Inflammatory macrophage treated with lipopolysaccharide for 1 hour (primary cell): ENCODE results near the gene ABLIM3.

Experiments used
- DNase-seq, 2 donors: peaks; one replicate each; pipeline ENCODE4 v3.0.0-alpha.2; 2020 to 2022

ABLIM3 gene

DNA sequence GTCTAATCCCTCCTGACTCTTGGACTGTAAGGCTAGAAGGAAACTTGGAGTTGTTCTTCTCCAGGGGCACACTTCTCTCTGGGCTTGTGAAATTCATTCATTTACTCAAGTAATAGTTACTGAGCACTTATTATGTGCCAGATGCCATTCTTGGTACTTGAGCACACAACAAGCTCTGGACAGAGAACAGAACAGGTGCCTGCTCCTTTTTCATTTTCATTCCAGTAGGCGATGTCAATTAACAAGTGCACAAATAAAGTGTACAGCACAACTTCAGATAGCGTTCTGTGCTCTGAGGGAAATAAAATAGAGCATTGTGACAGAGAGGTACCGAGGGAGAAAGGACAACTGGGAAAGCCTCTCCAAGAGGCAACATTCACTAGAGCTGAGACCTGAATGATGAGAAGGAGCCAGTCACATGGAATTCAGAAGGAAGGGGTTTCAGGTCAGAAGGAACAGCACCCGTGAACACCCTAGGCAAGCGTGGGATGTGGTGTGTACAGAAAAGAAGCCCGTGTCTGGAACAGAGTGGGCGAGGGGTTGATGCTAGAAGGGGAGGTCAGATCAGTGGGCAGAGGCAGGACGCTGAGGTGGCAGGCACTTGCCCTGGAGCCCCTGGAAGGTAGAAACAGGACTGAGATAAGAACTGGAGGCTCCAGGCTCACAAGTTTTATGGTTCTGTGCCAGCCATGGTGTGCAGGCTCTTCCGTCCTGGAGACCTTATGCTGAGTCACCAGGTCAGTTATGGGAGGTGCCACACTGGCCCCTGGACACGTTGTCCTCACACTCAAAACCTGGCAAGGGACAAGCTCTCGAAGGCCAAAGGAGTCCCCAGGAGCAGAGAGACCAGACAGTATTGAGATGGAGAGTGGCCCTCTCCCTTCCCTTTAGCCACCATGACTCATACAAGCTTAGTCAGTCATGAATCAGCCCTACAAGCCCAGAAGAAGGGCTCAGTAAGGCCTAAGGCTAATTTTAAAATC, 7.2 kb upstream of the ABLIM3 start:
- DNase-seq = peak; percentile 58 to 71

GRCh38 chr5:149134778-149135500, 6.4 kb upstream of the ABLIM3 start:
- DNase-seq = no peak

- DNase-seq = peak; percentile 65 to 80
Observed at GRCh38 chr5:149135536-149136201, 5.6 kb upstream of the ABLIM3 start.

- no peak for DNase-seq
Observed at GRCh38 chr5:149138182-149138923, 2.9 kb upstream of the ABLIM3 start.

GRCh38 chr5:149140197-149141002, 893 bp upstream of the ABLIM3 start:
- DNase-seq = no peak

DNA sequence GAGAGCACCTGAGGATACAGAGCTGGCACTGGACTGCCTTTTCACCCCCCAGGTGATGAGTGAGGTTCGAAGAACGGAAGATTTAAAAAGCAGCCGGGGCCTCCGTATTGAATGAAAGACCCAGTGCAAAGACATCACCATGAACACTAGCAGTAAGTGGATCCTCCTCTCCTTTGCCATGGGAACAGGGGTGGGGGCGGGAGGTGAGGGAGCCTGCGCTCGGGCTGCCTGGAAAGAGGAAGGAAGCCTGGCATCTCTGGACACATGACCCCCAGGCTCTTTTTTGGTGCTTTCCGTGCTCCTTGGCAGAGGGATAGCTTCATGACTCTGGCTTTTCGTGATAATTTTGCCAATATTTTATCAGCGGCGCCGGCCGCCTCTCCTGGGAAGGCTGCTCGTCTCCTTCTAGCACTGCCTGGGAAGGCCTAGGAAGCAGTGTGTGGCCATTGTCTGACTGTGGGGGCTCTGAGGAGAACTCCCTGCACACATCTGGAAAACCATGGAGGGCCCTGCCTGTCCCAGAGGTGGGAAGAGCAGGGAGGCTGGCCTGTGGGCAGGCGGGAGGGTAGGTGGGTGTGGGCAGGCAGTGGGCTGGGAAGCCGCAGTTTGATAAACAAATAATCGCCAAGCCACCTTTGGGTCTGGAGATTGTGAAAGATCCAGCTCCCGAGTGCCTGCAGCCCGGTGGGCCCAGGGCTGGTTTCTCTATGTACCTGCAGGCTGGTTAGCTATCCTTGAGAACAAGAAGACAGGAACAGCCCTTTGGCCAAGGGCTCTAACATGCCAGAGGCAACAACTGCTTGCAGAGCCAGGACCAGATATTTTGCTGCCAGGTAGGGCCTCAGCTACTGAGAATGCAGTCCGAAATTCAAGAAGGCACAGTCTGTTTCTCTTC, 911 bp downstream of the ABLIM3 start:
- DNase-seq = peak; percentile 29 to 67

GRCh38 chr5:149143470-149143869, 2.2 kb downstream of the ABLIM3 start:
- DNase-seq = no peak

GRCh38 chr5:149144637-149145036, 3.3 kb downstream of the ABLIM3 start:
- no peak for DNase-seq

GRCh38 chr5:149145138-149145537, 3.8 kb downstream of the ABLIM3 start:
- no peak for DNase-seq

DNA sequence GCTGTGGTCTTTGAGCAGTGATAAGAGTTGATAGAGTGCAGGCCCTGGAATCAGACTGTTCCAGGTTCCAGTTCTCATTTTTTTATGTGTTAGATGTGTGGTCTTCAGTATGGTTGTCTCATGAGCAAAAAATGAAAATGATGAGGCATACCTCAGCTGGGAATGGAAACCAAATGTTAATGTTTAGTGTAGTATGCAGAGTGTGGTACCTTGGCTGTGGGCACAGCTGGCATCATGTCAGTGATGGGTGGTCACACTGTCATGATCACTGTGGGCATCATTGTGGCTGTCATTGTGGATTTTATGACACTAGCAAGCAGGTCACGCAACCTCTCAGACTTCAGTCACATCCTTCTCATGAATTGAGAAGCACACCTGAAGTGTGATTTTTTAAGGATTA, 6.4 kb downstream of the ABLIM3 start:
- no peak for DNase-seq

DNA sequence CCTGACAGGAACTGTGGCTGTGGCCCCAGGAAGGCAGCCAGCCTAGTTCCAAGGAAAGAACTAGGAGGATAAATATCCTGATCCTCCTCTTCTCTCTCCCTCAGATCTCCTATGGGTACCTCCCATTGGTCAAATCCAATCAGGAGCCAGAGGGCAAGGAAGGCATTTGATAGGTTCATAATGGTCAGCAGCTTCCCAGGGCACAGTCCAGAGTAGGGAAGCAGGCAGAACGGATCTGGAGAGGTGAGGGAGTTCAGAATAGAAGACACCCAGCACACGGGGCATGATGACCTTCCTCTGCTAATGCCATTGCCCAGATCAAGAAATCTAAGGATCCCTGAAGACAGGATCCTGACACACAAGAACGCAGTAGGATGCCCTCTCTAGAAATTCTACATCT, 8.6 kb downstream of the ABLIM3 start:
- DNase-seq = no peak

- DNase-seq = no peak
Observed at GRCh38 chr5:149150457-149150856, 9.2 kb downstream of the ABLIM3 start.

DNA sequence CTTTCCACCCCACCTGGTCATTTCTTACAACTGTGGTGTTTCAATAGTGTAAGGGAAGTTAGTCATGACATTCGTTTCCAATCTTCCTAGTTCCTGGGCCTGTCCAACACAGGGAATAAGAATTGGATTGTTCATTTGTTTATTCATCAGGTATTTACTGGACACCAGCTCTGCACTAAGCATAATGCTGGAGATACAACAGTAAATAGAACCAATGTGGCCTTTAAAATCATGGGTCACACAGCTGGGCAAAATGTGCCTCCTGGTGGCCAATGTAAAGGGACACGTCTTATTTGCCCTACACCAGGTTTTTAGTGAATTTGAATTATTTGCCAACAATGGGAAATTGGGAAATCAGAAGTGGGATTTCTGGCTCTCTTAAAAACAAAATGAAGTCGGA, 10.4 kb downstream of the ABLIM3 start:
- DNase-seq = no peak

- no peak for DNase-seq
Observed at GRCh38 chr5:149152317-149152746, 11.0 kb downstream of the ABLIM3 start.

GRCh38 chr5:149153193-149153750, 12.0 kb downstream of the ABLIM3 start:
- DNase-seq = no peak

- DNase-seq = peak; percentile 33 to 83
Observed at GRCh38 chr5:149153751-149154610, 12.7 kb downstream of the ABLIM3 start.

- DNase-seq = no peak
Observed at GRCh38 chr5:149154650-149155049, 13.4 kb downstream of the ABLIM3 start.

GRCh38 chr5:149156435-149157083, 15.3 kb downstream of the ABLIM3 start:
- DNase-seq = peak in 1 of 2 donors; percentile 28

DNA sequence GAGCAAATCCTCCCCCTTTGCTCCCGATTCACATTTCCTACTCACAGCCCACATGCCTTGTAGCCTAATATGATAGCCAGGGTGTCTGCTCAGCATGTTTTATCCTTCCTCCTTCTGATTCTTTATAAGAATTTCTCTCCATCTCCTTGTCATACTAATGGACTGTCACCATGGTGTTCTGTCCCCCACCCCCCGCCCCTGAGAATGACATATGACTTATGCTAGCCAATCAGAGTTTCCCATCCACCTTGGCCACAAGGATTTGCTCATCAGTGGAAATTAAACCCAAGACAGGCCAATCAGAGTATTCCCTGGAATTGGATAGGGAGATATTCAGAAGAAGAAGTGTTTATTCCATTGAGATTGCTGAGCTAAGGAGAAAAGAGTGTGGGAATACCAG, 16.0 kb downstream of the ABLIM3 start:
- no peak for DNase-seq
